ENCODE results near the gene ACSS2.

ACSS2 gene

GRCh38 chr20:34954904-34955230 is 78.5 kb downstream of the ACSS2 start:
- DNase-seq (ENCODE audit: low read depth): peak; percentile 30
- TF ChIP-seq CTCF (conservative IDR thresholded peaks at IDR 0.05; ENCODE audit: low read depth, low read length): no peak
- H3K4me3 ChIP-seq (ENCODE audit: low read depth, low read length): peak overlapping the region; percentile 84

DNA sequence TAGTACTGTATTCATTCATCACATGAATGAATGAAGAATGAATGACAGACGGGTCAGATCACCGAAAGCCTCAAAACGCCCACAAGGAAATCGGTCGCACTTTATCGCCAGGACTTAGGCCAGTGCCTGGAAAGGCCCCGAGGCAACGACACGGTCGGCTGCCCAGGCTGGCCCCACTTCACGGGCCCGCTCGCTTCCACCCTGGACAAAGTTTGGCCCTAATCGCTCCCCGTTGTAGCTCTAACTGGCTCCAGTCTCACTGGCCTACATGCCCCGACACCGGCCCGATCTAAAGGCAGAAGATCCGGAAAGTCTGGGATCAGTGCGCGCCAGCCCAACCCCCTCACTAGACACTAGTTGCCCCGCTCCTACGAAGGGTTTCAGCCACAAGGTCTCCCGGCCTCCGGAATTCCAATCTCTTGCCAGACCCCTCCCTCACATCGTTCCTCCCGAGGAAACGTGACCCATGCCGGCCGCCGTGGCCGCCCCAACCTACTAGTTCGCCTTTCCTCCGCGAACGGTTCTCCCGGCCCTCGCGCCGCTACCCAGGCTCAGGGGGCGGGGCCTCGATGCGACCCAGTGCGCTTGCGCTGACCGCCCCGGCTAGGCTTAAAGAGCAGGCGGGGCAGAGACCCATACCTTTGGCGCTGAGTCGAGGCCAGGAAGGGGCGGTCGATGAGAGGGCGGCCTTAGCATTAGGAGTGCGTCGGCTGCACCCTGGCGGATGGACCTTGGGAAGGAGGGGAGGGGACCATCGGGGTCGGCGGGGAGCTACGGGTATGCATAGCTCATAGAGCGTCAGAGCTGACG is 79.0 kb downstream of the ACSS2 start, which contains the start of the genes GSS and MYH7B:
Gene GSS (minus strand): TSS at position 576 of the 810 bp plus-strand sequence. CDS start 3,954 bp downstream, outside the sequence.
Gene MYH7B (plus strand): TSS at position 638 of the 810 bp plus-strand sequence. CDS start 22,138 bp downstream, outside the sequence.
- TF ChIP-seq CTCF (conservative IDR thresholded peaks at IDR 0.05; ENCODE audit: low read depth, low read length): peak; percentile 57

GRCh38 chr20:34956041-34956458 is 79.6 kb downstream of the ACSS2 start:
- no peak for DNase-seq (ENCODE audit: low read depth)
- no peak for TF ChIP-seq CTCF (conservative IDR thresholded peaks at IDR 0.05; ENCODE audit: low read depth, low read length)
- peak overlapping the region; percentile 84 for H3K4me3 ChIP-seq (ENCODE audit: low read depth, low read length)

More for the DNA sequence above, 79.0 kb downstream of the ACSS2 start, which contains the start of the genes GSS and MYH7B:
- DNase-seq (ENCODE audit: low read depth): peak; percentile 96
- H3K4me3 ChIP-seq (ENCODE audit: low read depth, low read length): peak within 1 kb of the TSS; percentile 84

DNA sequence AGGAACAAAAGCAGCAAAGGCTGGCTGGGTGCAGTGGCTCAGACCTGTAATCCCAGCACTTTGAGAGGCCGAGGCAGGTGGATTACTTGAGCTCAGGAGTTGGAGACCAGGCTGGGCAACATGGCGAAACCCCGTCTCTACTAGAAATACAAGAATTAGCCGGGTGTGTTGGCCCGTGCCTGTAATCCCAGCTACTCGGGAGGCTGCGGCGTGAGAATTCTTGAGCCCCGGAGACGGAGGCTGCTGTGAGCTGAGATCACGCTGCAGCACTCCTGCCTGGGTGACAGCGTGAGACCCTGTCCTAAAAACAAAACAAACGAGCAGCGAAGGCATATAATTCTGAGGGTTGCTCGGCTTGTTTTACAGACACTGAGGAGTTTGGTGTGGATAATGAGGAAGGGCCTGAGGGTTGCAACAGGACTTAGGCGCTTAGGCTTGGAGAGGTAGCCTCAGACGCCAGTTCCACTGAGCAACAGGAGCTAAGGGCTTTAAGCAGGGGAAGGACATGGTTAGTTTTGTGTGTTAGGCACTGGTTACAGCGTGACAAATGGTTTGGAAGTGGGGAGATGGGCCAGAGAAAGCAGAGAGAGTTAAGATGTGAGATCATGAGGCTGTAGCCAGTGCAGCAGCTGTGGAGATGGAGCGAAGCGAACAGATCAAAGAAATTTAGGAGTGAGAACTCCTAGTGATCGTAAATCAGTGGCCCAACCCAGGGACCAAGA is 80.5 kb downstream of the ACSS2 start:
- DNase-seq (ENCODE audit: low read depth): no peak
- no peak overlapping the region for H3K4me3 ChIP-seq (ENCODE audit: low read depth, low read length)
- TF ChIP-seq CTCF (conservative IDR thresholded peaks at IDR 0.05; ENCODE audit: low read depth, low read length): no peak

DNA sequence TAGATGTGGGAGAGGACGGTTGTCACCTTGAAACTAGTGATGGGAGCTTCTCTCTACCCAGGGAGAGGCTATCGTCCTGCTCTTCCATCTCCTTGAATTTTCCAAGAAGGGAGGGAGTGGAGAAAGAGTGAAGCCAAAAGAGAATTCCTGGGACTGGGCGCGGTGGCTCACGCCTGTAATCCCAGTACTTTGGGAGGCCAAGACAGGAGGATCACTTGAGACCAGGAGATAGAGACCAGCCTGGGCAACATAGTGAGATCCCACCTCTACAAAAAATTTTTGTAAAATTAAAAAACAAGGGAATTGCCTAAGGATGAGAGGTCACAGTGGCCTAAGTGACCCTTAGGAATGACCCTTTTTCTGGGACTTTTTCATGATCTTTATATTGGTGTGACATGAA is 88.1 kb downstream of the ACSS2 start:
- DNase-seq (ENCODE audit: low read depth): no peak
- no peak for TF ChIP-seq CTCF (conservative IDR thresholded peaks at IDR 0.05; ENCODE audit: low read depth, low read length)
- no peak overlapping the region for H3K4me3 ChIP-seq (ENCODE audit: low read depth, low read length)

- H3K4me3 ChIP-seq (ENCODE audit: low read depth, low read length): no peak overlapping the region
- TF ChIP-seq CTCF (conservative IDR thresholded peaks at IDR 0.05; ENCODE audit: low read depth, low read length): no peak
- DNase-seq (ENCODE audit: low read depth): no peak
These were observed 88.6 kb downstream of the ACSS2 start for GRCh38 chr20:34965051-34965450.
